IMR-90 (cell line): ENCODE measurements around the gene PID1. TPM values are rescaled to one million over a fixed set of nuclear protein-coding genes. Genes with fewer than 3 reads are reported as not detected.

Experiments used
- ATAC-seq: fragments of 200-7000 bp; cut with Tn5 transposase; 2 replicates; pipeline ENCODE4 v1.9.1; 2020; ENCODE audit warnings: low read depth, mild to moderate bottlenecking, moderate library complexity
- BruUV-seq: library from RNA; stranded (reverse); fragments of 400-500 nt; replicated peaks from 2 replicates; lab custom pipeline; 2021; lab: Mats Ljungman, UMichigan
- CTCF ChIA-PET: fragments of 300-600 bp; formaldehyde crosslinking; extraction: SDS; loops from one replicate; lab custom pipeline; 2021; ENCODE audit warnings: antibody characterized with exemption; lab: Yijun Ruan, JAX
- POLR2A ChIA-PET: fragments of 300-600 bp; sonication (Branson Sonifier 250); formaldehyde crosslinking; loops from one replicate; lab custom pipeline; 2022; ENCODE audit warnings: antibody characterized with exemption; ENCODE audit not compliant: unreplicated experiment; lab: Charles Lee
- DNase-seq: peaks from one replicate; pipeline ENCODE4 v3.0.0; 2013
- H2AFZ ChIP-seq: replicated peaks from 2 replicates; pipeline ENCODE3; 2013; ENCODE audit warnings: low read length, mild to moderate bottlenecking; ENCODE audit not compliant: poor library complexity
- H2AK5ac ChIP-seq: 2 replicates; pipeline ENCODE4 v1.6.1; 2013; ENCODE audit warnings: low read depth, low read length, inconsistent platforms
- H2AK9ac ChIP-seq: replicated peaks from 2 replicates; pipeline ENCODE3; 2013; ENCODE audit warnings: mild to moderate bottlenecking, low read depth, low read length, moderate library complexity; ENCODE audit not compliant: poor library complexity
- H2BK120ac ChIP-seq: 2 replicates; pipeline ENCODE4 v1.6.1; 2013; ENCODE audit warnings: low read depth, low read length, inconsistent platforms
- H2BK15ac ChIP-seq: 3 replicates; pipeline ENCODE4 v1.6.1; 2013; ENCODE audit warnings: low read depth, low read length, inconsistent platforms
- H2BK20ac ChIP-seq: 2 replicates; pipeline ENCODE4 v1.6.1; 2013; ENCODE audit warnings: low read depth, mild to moderate bottlenecking, inconsistent platforms, low read length, moderate library complexity
- H2BK5ac ChIP-seq: 2 replicates; pipeline ENCODE4 v1.6.1; 2013; ENCODE audit warnings: mild to moderate bottlenecking, low read depth, low read length, inconsistent platforms; ENCODE audit not compliant: poor library complexity, severe bottlenecking
- H3K14ac ChIP-seq: replicated peaks from 2 replicates; pipeline ENCODE4 v1.6.1; 2013; ENCODE audit warnings: low read depth, low read length, inconsistent platforms
- H3K18ac ChIP-seq: 2 replicates; pipeline ENCODE4 v1.6.1; 2013; ENCODE audit warnings: low read depth, low read length, control low read depth
- H3K23ac ChIP-seq: 2 replicates; pipeline ENCODE4 v1.6.1; 2013; ENCODE audit warnings: low read depth, low read length, inconsistent platforms
- H3K27ac ChIP-seq: 2 replicates; pipeline ENCODE4 v1.5.1; 2013; ENCODE audit warnings: mild to moderate bottlenecking, control low read depth, low read length; ENCODE audit not compliant: insufficient read depth
- H3K27me3 ChIP-seq: 2 replicates; pipeline ENCODE4 v1.6.1; 2013; ENCODE audit warnings: low read length; ENCODE audit not compliant: control insufficient read depth, insufficient read depth
- H3K36me3 ChIP-seq: 2 replicates; pipeline ENCODE4 v1.6.1; 2013; ENCODE audit warnings: low read length, mixed read lengths; ENCODE audit not compliant: control insufficient read depth, insufficient read depth
- H3K4ac ChIP-seq: 2 replicates; pipeline ENCODE4 v1.6.1; 2013; ENCODE audit warnings: low read depth, low read length, inconsistent platforms
- H3K4me1 ChIP-seq: 2 replicates; pipeline ENCODE4 v1.6.1; 2013; ENCODE audit warnings: low read length, mixed read lengths; ENCODE audit not compliant: control insufficient read depth, insufficient read depth
- H3K4me2 ChIP-seq: 2 replicates; pipeline ENCODE4 v1.6.1; 2013; ENCODE audit warnings: low read depth, mild to moderate bottlenecking, control low read depth, low read length, moderate library complexity
- H3K4me3 ChIP-seq: 2 replicates; pipeline ENCODE4 v1.5.1; 2013; ENCODE audit warnings: low read depth, mild to moderate bottlenecking, control low read depth, low read length, moderate library complexity; ENCODE audit not compliant: insufficient read depth
- H3K56ac ChIP-seq: 2 replicates; pipeline ENCODE4 v1.6.1; 2013; ENCODE audit warnings: low read length, inconsistent platforms; ENCODE audit not compliant: insufficient read depth; ENCODE audit errors: extremely low read depth
- H3K79me1 ChIP-seq, 2 experiments: 2 replicates each; pipeline ENCODE4 v1.6.1; 2013; ENCODE audit warnings: low read length in 2 of 2, inconsistent platforms in 1 of 2, low read depth in 1 of 2
- H3K9ac ChIP-seq: 2 replicates; pipeline ENCODE4 v1.6.1; 2013; ENCODE audit warnings: low read depth, low read length, control low read depth
- H3K9me1 ChIP-seq: 2 replicates; pipeline ENCODE4 v1.6.1; 2013; ENCODE audit warnings: low read length, inconsistent platforms; ENCODE audit not compliant: insufficient read depth
- H3K9me3 ChIP-seq: 2 replicates; pipeline ENCODE4 v1.6.1; 2013; ENCODE audit warnings: low read length; ENCODE audit not compliant: control insufficient read depth, insufficient read depth
- H4K20me1 ChIP-seq: 2 replicates; pipeline ENCODE4 v1.6.1; 2013; ENCODE audit warnings: low read length, inconsistent platforms; ENCODE audit not compliant: insufficient read depth
- H4K5ac ChIP-seq: 2 replicates; pipeline ENCODE4 v1.6.1; 2013; ENCODE audit warnings: mild to moderate bottlenecking, low read depth, low read length, control low read depth
- H4K8ac ChIP-seq, 2 experiments: 2 replicates each; pipeline ENCODE4 v1.6.1; 2013; ENCODE audit warnings: low read depth in 2 of 2, low read length in 2 of 2, control low read depth in 1 of 2, inconsistent platforms in 1 of 2
- H4K91ac ChIP-seq: 2 replicates; pipeline ENCODE4 v1.6.1; 2013; ENCODE audit warnings: low read depth, low read length, inconsistent platforms; ENCODE audit not compliant: insufficient read depth
- BHLHE40 ChIP-seq: fragments of 150-350 bp; IDR thresholded peaks from 2 replicates; pipeline ENCODE4 v1.6.1; 2016; ENCODE audit warnings: mild to moderate bottlenecking, low read depth, low read length
- CEBPB ChIP-seq: IDR thresholded peaks from 2 replicates; pipeline ENCODE4 v1.6.1; 2012; ENCODE audit warnings: low read depth, low read length, improper control_type of control experiment
- CHD1 ChIP-seq: IDR thresholded peaks from 2 replicates; pipeline ENCODE4 v1.6.1; 2012; ENCODE audit warnings: low read depth, low read length, improper control_type of control experiment
- CTCF ChIP-seq: conservative IDR thresholded peaks from 2 replicates; pipeline ENCODE4 v1.5.1; 2012; ENCODE audit warnings: mild to moderate bottlenecking, low read depth, low read length, improper control_type of control experiment
- MAFK ChIP-seq: IDR thresholded peaks from 2 replicates; pipeline ENCODE4 v1.6.1; 2012; ENCODE audit warnings: low read depth, low read length, improper control_type of control experiment
- MXI1 ChIP-seq: IDR thresholded peaks from 2 replicates; pipeline ENCODE4 v1.6.1; 2012; ENCODE audit warnings: low read depth, mild to moderate bottlenecking, low read length, moderate library complexity, borderline replicate concordance
- WGBS, 2 experiments: methylation state at CpG; one replicate each; pipeline versions ENCODE4 v1.1.5 to v1.1.7; 2013; ENCODE audit warnings: missing lambda C conversion rate in 2 of 2; ENCODE audit not compliant: insufficient read length in 1 of 2; ENCODE audit errors: extremely low coverage in 2 of 2; 5-methylcytosine and 5-hydroxymethylcytosine counted together
- dilution Hi-C: fragments of 300-500 bp; cut with HindIII; formaldehyde crosslinking; loops from one replicate; pipeline ENCODE4 v1.14.3; 2018; ENCODE audit warnings: low sequenced_read_pairs; ENCODE audit not compliant: unreplicated experiment
- in situ Hi-C: fragments of 300-500 bp; cut with MboI; formaldehyde crosslinking; loops from 3 replicates; pipeline ENCODE4 v1.14.3; 2019; ENCODE audit warnings: low sequenced_read_pairs, inconsistent platforms, mixed read lengths
- intact Hi-C: fragments of 100-400 bp; cut with micrococcal nuclease; formaldehyde crosslinking; loops from 2 replicates; pipeline ENCODE4 v1.10.0; 2022
- polyA plus RNA-seq, 3 experiments: library from polyadenylated mRNA; depleted of rRNA; stranded (reverse); fragments of >200 nt; gene quantifications; 2 replicates each; pipeline ENCODE4 v1.2.3, GENCODE V29; 2012; ENCODE audit warnings: low replicate concordance in 1 of 3
- total RNA-seq: library from RNA; depleted of rRNA; stranded (reverse); fragments of >200 nt; gene quantifications from 2 replicates; pipeline ENCODE4 v1.2.3, GENCODE V29; 2012

Gene PID1
- total and polyA plus RNA-seq, 2 of the 4 experiments (the other 2 are of a cell fraction), result 0.90 to 1.9 TPM

GRCh38 chr2:229153267-229153666, 117.8 kb downstream of the PID1 start:
- Histone ChIP-seq H3K4me3 (no peak overlapping the region), H3K4me1 (no peaks in the 10 kb centered on the region), H3K4me2 (no peak overlapping the region), H4K5ac (no peak overlapping the region), H2BK5ac (no peak overlapping the region), H3K27me3 (no peaks in the 10 kb centered on the region), H3K56ac (no peak overlapping the region), H3K9me3 (peaks cover 8% of the 10 kb centered on the region), H3K14ac (no peak overlapping the region), H2BK15ac (no peak overlapping the region), H2BK120ac (no peak overlapping the region), H2AK9ac (no peak overlapping the region), H2BK20ac (no peak overlapping the region), H3K9me1 (no peaks in the 10 kb centered on the region), H2AK5ac (no peak overlapping the region), H2AFZ (no peak overlapping the region), H3K23ac (no peak overlapping the region), H4K8ac (no peak overlapping the region), H3K18ac (no peak overlapping the region), H3K36me3 (no peaks in the 10 kb centered on the region), H4K91ac (no peak overlapping the region), H3K4ac (no peak overlapping the region), H3K27ac (no peak overlapping the region), H4K20me1 (no peaks in the 10 kb centered on the region), H3K79me1 (no peaks in the 10 kb centered on the region), H3K9ac (no peak overlapping the region)
- dilution Hi-C loops (no loop called here), in situ Hi-C loops (no loop called here), intact Hi-C loops (no loop called here)
- WGBS, 2 experiments, result no CpG with 5 or more reads among the region's 8 CpGs
- ChIA-PET POLR2A (no interaction called here), CTCF (no interaction called here)
- no peak for ATAC-seq
- no peak for TF ChIP-seq BHLHE40
- TF ChIP-seq CHD1, result no peak
- no peak for TF ChIP-seq MXI1
- TF ChIP-seq CTCF, result no peak
- TF ChIP-seq MAFK, result no peak
- TF ChIP-seq CEBPB, result no peak
- no TSS peak for BruUV-seq
- no peak for DNase-seq
